Skin epidermis (tissue), 12 donors: ENCODE results near the gene COX4I1.

Source experiments
- H3K27ac ChIP-seq, 21 experiments: fragments of 200-600 bp; sonication (generic) in 11 of 21; one replicate each; pipeline ENCODE4 v1.5.0; 2020; ENCODE audit warnings: mild to moderate bottlenecking in 3 of 21, inconsistent platforms in 2 of 21, moderate library complexity in 2 of 21
- H3K4me3 ChIP-seq, 7 experiments: fragments of 200-600 bp; sonication (generic) in 2 of 7; one replicate each; pipeline ENCODE4 v1.5.0; 2020; ENCODE audit warnings: inconsistent platforms in 2 of 7, mild to moderate bottlenecking in 2 of 7, moderate library complexity in 1 of 7

COX4I1 gene

DNA sequence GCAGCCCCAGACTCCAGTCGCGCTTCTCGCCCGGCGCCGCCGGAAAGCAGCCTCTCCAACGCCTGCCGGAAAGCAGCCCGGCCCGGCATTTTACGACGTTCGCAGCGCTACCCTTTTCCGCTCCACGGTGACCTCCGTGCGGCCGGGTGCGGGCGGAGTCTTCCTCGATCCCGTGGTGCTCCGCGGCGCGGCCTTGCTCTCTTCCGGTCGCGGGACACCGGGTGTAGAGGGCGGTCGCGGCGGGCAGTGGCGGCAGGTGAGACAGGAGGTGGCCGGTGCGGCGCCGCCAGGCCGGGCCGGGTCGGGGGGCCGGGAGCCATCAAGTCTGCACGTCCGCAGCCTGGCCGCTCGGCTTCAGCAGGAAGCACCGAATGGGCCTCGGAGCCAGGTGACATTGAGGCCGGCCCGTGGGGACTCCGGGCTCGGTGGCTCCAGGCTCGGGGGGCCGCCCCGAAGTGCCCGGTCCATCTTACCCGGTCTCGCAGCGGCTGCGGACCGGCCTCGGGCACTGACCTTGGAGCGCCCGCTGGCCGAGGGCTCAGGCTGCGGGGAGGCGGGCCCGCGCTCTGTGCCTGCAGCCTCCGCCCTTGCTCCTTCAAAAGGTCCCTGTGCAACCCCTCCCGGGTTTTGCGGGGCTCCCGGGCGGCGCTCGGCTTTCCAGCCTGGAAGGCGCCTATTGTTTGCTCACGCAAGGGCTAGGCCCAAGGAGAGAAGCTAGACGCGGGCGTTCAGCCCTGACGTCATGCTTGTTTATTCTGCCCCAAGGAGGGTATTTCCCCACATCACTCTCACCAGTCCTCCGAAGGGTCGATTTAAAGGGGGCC lies at the start of gene COX4I1, which contains the start of gene EMC8:
Gene COX4I1, plus strand, starts transcription at position 199 of the 824 bp plus-strand sequence. CDS start 1,511 bp downstream, outside the sequence.
Gene EMC8, minus strand, starts transcription at position 48 of the 824 bp plus-strand sequence. CDS start 249 bp downstream, outside the sequence.
- peak within 1 kb of the TSS; percentile 83 to 99 (median 96) for H3K4me3 ChIP-seq
- H3K27ac ChIP-seq = peak within 1 kb of the TSS; percentile 85 to 99 (median 94)

GRCh38 chr16:85749771-85750145 lies 49.7 kb upstream of the COX4I1 start:
- Histone ChIP-seq H3K4me3 (peak overlapping the region; percentile 24 to 61 (median 52)), H3K27ac (peak overlapping the region in 5 of 21 experiments; percentile 24 to 72 (median 61))

- Histone ChIP-seq H3K27ac (peak overlapping the region in 12 of 21 experiments; percentile 24 to 74 (median 58)), H3K4me3 (peak overlapping the region; percentile 24 to 61 (median 52))
Measured at GRCh38 chr16:85750146-85750826, 49.2 kb upstream of the COX4I1 start.

- peak within 1 kb of the TSS in 12 of 21 experiments; percentile 24 to 74 (median 60) for H3K27ac ChIP-seq
- H3K4me3 ChIP-seq = peak within 1 kb of the TSS; percentile 24 to 61 (median 52)
Measured at GRCh38 chr16:85750827-85751697, 48.4 kb upstream of the COX4I1 start, which contains the start of gene C16orf74. Gene C16orf74, minus strand, starts transcription at chr16:85751096. Its CDS starts 15,879 bp downstream, at chr16:85735217.

DNA sequence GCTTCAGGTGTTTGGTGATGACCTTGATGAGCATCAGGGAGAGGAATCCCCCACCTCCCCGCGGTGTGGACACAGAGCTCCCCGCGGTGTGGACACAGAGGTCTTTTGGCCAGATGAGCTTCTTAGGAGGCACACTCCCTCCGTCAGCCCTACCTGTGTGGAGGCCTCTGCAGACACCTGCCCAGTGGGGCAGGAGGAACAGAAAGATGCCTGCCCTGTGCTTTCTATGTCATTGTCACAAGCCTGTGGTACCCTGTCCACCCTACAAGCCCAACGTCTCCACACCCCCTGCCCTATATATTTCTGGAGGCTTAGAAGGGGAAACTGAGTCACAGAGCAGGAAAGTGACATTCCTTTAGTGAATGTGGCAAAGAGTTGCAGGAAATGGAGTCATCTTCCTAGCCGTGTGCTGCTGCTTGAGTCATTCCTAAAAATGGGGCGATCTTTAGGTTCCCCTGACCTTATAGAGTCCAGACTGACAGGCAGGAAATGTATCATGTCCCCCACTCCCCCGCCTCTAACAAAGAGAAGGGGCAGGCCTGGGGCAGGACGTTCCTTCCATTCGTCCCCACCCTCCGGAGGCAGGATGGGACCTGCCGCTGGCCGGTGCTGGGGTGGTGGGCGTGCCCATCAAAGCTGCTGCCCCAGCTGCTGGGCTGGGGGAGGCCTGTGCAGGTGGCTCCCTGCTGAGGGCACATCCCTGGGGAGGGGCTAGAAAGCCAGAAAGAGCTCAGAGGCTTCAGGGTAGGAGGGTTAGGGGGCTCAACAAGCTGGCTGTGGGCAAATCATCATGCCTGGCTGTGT lies 47.6 kb upstream of the COX4I1 start:
- Histone ChIP-seq H3K27ac (peak overlapping the region in 2 of 21 experiments; percentile 52 to 74), H3K4me3 (peak overlapping the region in 1 of 7 experiments; percentile 45)

DNA sequence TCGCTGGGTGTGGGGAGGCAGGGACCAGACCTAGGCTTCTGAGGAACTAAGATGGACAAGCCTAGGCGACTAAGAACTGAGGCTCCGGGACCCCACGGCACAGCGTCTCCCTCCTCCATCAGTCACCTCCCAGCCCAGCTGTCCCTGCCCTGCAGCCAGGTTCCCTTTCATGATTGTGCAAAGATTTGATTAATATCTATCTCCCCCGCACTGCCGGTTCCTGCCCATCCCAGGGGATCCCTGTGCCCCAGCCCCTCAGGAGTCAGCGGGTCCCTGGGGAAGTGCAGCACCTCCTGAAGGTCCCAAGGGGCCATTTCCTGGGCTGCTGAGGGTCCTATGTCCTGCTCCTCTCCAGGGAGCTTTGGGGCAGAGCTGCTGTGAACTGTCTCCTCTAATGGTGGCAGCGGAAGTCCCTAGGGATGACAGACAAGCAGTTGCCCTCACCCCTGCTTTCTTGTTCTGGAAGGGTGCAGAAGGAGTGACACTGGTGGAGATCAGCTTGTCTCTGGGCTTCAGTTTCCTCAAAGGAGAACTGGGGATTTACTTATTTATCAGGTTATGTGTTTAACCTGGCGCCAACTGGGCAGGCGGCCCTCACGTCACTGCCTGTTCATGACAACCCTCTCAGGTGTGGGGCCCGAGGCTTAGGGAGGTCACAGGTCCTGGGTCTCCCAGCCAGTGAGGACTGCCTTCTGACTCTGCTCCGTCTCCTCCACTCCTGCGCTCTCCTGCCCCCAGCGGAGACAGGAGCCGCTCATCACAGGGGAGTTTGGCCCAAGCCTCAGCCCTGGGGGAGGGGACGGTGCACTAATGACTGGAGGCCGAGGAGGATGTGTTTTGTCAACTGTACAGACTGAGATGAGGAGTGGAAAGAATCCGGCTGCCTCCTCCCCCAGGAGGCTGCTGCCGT lies 46.7 kb upstream of the COX4I1 start:
- H3K27ac ChIP-seq = no peak overlapping the region
- no peak overlapping the region for H3K4me3 ChIP-seq

GRCh38 chr16:85753559-85753958 lies 45.9 kb upstream of the COX4I1 start:
- Histone ChIP-seq H3K27ac (no peak overlapping the region), H3K4me3 (no peak overlapping the region)

DNA sequence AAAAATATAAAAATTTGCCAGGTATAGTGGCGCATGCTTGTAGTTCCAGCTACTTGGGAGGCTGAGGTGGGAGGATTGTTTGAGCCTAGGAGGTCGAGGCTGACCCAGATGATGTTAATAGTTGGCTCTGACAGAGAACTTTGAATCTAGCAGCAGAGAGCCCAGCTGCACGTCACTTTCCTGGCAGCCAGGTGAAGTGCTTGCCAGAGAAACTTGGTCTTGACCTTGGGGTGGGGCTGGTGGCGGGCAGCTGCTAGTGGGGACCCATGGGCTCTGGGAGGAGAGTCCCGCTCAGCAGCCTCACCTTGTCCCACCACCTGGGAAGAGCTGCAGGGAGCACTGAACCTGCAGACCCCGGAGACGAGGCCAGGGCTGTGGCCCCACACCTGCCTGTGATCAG lies 45.5 kb upstream of the COX4I1 start:
- Histone ChIP-seq H3K27ac (no peak overlapping the region), H3K4me3 (no peak overlapping the region)

DNA sequence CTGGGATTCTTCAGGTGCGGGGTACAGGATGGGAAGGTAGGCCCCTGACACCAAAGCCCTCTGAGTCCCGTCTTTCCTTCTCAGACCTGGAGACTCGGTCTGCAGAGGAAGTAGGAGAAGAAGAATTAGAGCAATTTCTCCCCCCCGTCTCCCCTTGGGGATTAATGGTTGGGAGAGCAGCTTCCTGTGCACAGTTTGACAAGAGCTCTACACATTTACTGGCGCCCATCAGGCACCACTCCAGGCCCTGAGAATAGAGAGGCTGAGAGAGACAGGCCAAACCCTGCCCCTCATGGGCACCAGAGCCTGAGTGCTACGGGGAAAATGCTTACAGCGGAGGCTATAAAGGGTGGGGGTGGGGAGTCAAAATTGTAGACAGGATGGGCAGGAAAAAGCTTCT lies 45.1 kb upstream of the COX4I1 start:
- no peak overlapping the region for H3K27ac ChIP-seq
- no peak overlapping the region for H3K4me3 ChIP-seq

DNA sequence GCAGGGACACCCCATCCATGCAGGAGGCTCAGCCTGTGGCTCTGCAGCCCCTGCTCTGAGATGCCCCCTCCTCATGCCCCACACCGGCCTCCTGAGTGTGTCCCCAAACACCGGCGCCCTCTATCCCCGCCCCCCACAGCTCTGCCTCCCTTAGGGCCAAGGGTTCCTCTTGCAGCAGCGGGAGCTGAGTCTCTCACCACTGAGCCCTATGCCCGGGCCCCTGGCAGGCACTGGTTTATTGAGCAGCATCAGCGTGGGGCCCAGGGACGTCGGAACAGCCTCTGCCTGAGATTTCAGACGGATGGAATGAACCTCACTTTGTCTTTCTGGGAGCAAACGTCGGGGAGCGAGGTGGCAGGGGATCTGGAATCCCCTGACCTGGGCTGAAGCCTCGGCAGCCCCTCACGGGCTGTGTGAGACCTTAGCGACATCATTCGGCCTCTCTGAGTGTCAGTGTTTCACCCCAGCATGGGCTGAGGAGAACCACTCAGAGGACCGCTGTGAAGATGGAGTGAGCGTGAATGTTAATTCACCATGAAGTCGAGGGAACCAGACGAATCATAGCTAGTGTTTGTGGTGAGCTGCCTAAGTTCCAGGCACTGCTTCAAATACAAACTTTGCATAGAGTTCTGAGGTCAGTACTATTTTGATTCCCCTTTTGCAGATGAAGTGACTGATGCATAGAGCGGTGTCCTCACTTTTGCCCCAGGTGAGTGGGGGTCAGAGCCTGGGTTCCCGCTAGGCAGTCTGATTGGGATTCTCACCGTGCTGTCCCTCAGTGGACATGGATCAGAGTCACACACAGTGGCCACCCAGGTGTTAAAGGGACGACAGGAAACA lies 43.3 kb upstream of the COX4I1 start:
- Histone ChIP-seq H3K4me3 (no peak overlapping the region), H3K27ac (peak overlapping the region in 2 of 21 experiments; percentile 47 to 61)

DNA sequence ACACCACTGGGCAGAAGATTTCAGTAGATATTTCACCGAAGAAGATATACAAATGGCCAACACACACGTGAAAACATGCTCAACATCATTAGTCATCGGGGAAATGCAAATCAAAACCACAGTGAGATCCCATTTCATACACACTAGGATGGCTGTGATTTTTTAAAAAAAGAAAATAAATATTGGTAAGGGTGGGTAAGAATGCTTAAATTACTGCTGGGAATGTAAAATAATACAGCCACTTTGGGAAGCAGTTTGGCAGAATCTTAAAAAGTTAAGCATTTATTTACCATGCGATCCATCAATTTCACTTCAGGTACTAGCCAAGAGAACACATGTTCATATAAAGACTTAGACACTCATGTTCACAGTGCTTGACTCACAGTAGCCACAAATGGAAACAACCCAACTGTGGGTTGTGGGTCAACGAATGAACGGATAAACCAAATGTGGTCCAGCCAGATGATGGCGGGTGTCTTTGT lies 42.1 kb upstream of the COX4I1 start:
- no peak overlapping the region for H3K27ac ChIP-seq
- no peak overlapping the region for H3K4me3 ChIP-seq

DNA sequence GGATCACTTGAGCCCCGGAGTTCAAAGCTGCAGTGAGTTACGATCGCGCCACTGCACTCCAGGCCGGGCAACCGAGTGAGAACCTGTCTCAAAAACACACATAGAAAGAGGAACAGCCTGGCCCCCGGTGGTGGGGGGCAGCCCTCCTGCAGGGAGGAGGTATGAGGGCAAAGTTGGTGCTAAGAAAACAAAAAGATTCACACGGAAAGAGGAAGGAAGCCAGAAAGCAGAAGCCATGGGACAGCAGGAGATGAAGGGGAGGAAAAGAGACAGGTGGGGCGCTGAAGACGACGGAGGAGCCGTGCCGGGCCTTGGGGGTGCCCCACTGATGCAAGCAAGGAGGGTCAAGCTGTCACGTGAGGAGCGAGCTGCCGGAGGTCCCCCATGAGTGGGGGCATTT lies 40.4 kb upstream of the COX4I1 start:
- Histone ChIP-seq H3K4me3 (no peak overlapping the region), H3K27ac (no peak overlapping the region)

DNA sequence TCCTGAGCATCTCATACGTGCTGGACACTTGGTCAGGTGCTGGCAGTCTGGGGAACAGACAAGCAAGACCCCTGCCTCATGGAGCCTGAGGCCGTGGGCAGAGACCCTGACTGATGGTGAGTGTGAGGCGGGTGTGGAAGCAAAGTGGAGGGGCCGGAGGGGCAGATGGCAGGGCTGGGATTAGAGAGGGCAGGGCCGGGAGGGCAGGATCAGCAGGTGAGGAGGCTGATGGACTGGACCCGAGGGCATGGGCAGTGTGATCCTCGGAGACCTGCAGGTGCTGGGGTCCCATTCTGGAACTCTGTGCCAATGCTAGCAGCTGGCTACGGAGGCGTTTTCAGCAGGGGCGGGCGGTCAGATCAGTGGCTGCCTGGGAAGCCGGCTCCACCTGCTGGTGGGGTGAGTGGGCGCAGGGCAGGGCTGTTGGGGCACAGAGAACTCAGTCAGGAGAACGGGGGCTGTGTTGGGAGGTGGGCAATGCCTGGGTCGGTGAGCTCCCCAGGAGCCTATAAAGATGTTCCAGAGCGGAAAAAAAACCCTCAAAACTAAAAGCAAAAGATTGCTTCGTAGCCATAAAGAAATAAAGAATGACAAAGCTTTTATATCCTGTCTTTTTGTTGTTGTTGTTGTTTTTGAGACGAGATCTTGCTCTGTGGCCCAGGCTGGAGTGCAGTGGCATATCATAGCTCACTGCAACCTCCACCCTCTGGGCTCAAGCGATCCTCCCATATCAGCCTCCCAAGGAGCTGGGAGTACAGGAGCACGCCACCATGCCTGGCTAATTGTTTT lies 39.7 kb upstream of the COX4I1 start:
- Histone ChIP-seq H3K27ac (no peak overlapping the region), H3K4me3 (no peak overlapping the region)

DNA sequence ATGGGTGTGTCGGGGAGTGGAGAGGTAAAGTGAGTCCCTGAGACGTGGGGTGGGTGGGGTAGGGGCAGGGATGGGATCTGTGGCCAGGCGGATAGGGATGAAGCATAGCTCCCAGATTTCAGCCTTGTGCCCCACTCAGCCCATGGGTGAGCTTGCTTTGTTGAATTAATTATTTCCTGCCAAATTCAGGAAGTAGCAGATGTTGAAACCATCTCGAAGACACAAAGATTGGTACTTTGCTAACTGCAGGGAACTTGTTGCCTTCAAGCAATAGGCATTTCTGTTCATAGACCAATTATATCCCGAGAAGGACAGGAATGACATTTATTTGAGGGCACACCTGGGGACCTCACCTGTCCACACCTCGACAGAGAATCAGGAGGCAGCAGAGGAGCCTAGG lies 37.6 kb upstream of the COX4I1 start:
- Histone ChIP-seq H3K27ac (no peak overlapping the region), H3K4me3 (no peak overlapping the region)

GRCh38 chr16:85762970-85763369 lies 36.5 kb upstream of the COX4I1 start:
- Histone ChIP-seq H3K4me3 (no peak overlapping the region), H3K27ac (no peak overlapping the region)

- Histone ChIP-seq H3K4me3 (no peak overlapping the region), H3K27ac (no peak overlapping the region)
Measured at GRCh38 chr16:85763616-85764015, 35.9 kb upstream of the COX4I1 start.
